HepG2 (cell line): ENCODE results near the gene IER2. TPM values are rescaled to one million over a fixed set of nuclear protein-coding genes. Genes with fewer than 3 reads are reported as not detected.

Experiments
- AKAP8 ChIP-seq: sonication (generic); formaldehyde crosslinking; IDR thresholded peaks from 2 replicates; pipeline ENCODE4 v1.5.1; 2020; ENCODE audit warnings: mild to moderate bottlenecking, missing genetic modification reagents
- BORCS8-MEF2B ChIP-seq: sonication (generic); formaldehyde crosslinking; IDR thresholded peaks from 2 replicates; pipeline ENCODE4 v1.8.0; 2022; ENCODE audit warnings: mild to moderate bottlenecking, missing genetic modification reagents
- CHCHD3 ChIP-seq: sonication (generic); formaldehyde crosslinking; IDR thresholded peaks from 2 replicates; pipeline ENCODE4 v1.8.0; 2022; ENCODE audit warnings: mild to moderate bottlenecking, missing genetic modification reagents, moderate library complexity
- CTCF ChIP-seq: sonication (generic); formaldehyde crosslinking; IDR thresholded peaks from 2 replicates; pipeline ENCODE4 v1.5.0; 2020; ENCODE audit warnings: mild to moderate bottlenecking, missing genetic modification reagents, moderate library complexity
- MEIS1 ChIP-seq: sonication (generic); formaldehyde crosslinking; IDR thresholded peaks from 2 replicates; pipeline ENCODE4 v1.9.0; 2021; ENCODE audit warnings: mild to moderate bottlenecking, missing genetic modification reagents, moderate library complexity, borderline replicate concordance
- POLR2AphosphoS5 ChIP-seq: IDR thresholded peaks from 2 replicates; pipeline ENCODE4 v1.6.1; 2012; ENCODE audit warnings: low read depth, low read length
- PRMT3 ChIP-seq: sonication (generic); formaldehyde crosslinking; IDR thresholded peaks from 2 replicates; pipeline ENCODE4 v1.8.1; 2022; ENCODE audit warnings: low read depth, mild to moderate bottlenecking, moderate library complexity, missing genetic modification reagents, borderline replicate concordance
- SAP130 ChIP-seq: IDR thresholded peaks from 2 replicates; pipeline ENCODE4 v1.6.1; 2016; ENCODE audit warnings: low read depth
- SOX5 ChIP-seq: IDR thresholded peaks from 2 replicates; pipeline ENCODE4 v1.6.1; 2016; ENCODE audit warnings: borderline replicate concordance
- SPEN ChIP-seq: sonication (generic); formaldehyde crosslinking; IDR thresholded peaks from 2 replicates; pipeline ENCODE4 v1.5.1; 2020; ENCODE audit warnings: low read depth, mild to moderate bottlenecking, missing genetic modification reagents
- ZBTB21 ChIP-seq: sonication (generic); formaldehyde crosslinking; IDR thresholded peaks from 2 replicates; pipeline ENCODE4 v1.4.0; 2020; ENCODE audit warnings: missing genetic modification reagents
- ZFX ChIP-seq: sonication (generic); formaldehyde crosslinking; IDR thresholded peaks from 2 replicates; pipeline ENCODE4 v1.4.0; 2020; ENCODE audit warnings: mild to moderate bottlenecking, low read depth, missing genetic modification reagents, moderate library complexity
- ZFY ChIP-seq: sonication (generic); formaldehyde crosslinking; IDR thresholded peaks from 2 replicates; pipeline ENCODE4 v1.4.0; 2020; ENCODE audit warnings: missing genetic modification reagents
- ZKSCAN8 ChIP-seq: IDR thresholded peaks from 2 replicates; pipeline ENCODE4 v1.6.1; 2016; ENCODE audit warnings: borderline replicate concordance, missing genetic modification reagents, missing compliant biosample characterization
- ZNF274 ChIP-seq: sonication (generic); formaldehyde crosslinking; IDR thresholded peaks from 2 replicates; pipeline ENCODE4 v1.5.1; 2020; ENCODE audit warnings: mild to moderate bottlenecking, missing genetic modification reagents
- ZNF564 ChIP-seq: sonication (generic); formaldehyde crosslinking; IDR thresholded peaks from 2 replicates; pipeline ENCODE4 v1.8.1; 2023; ENCODE audit warnings: mild to moderate bottlenecking, missing genetic modification reagents
- ZNF577 ChIP-seq: sonication (generic); formaldehyde crosslinking; IDR thresholded peaks from 2 replicates; pipeline ENCODE4 v1.4.0; 2020; ENCODE audit warnings: mild to moderate bottlenecking, low read depth, missing genetic modification reagents, borderline replicate concordance
- ZNF615 ChIP-seq: sonication (generic); formaldehyde crosslinking; IDR thresholded peaks from 2 replicates; pipeline ENCODE4 v1.5.0; 2020; ENCODE audit warnings: mild to moderate bottlenecking, missing genetic modification reagents, borderline replicate concordance
- ZNF616 ChIP-seq: sonication (generic); formaldehyde crosslinking; IDR thresholded peaks from 2 replicates; pipeline ENCODE4 v1.5.0; 2020; ENCODE audit warnings: low read depth, mild to moderate bottlenecking, missing genetic modification reagents
- ZNF766 ChIP-seq: sonication (generic); formaldehyde crosslinking; IDR thresholded peaks from 2 replicates; pipeline ENCODE4 v1.5.0; 2020; ENCODE audit warnings: missing genetic modification reagents, borderline replicate concordance
- polyA plus RNA-seq, 8 experiments: library from polyadenylated mRNA; depleted of rRNA in 3 of 8; stranded (reverse) in 7 of 8; unstranded in 1 of 8; fragments of >200 nt; fragmentation: Illumina TruSeq in 4 of 8; extraction: Trizol in 4 of 8; gene quantifications; 2 replicates each; pipeline versions ENCODE4 v1.2.1 to v1.2.3, GENCODE V29; 2011 to 2016; ENCODE audit warnings: low read depth in 4 of 8, missing spikeins in 1 of 8, mixed read lengths in 1 of 8; ENCODE audit not compliant: insufficient read depth in 1 of 8
- total RNA-seq, 5 experiments: library from RNA; depleted of rRNA; stranded (reverse); fragments of >200 nt; fragmentation: Illumina TruSeq; extraction: Trizol; gene quantifications; 2 replicates each; pipeline ENCODE4 v1.2.3, GENCODE V29; 2016; ENCODE audit warnings: low read depth in 1 of 5
- TF ChIP-seq, protein P1 (sequence below): sonication (generic); formaldehyde crosslinking; IDR thresholded peaks from 2 replicates; pipeline ENCODE4 v1.5.1; 2020; ENCODE audit warnings: missing genetic modification reagents, mild to moderate bottlenecking, borderline replicate concordance
- TF ChIP-seq, protein P2 (sequence below): sonication (generic); formaldehyde crosslinking; IDR thresholded peaks from 2 replicates; pipeline ENCODE4 v1.4.0; 2020; ENCODE audit warnings: missing genetic modification reagents, borderline replicate concordance
- TF ChIP-seq, protein P3 (sequence below): sonication (generic); formaldehyde crosslinking; IDR thresholded peaks from 2 replicates; pipeline ENCODE4 v1.4.0; 2020; ENCODE audit warnings: mild to moderate bottlenecking, missing genetic modification reagents
- TF ChIP-seq, protein P4 (sequence below): sonication (generic); formaldehyde crosslinking; IDR thresholded peaks from 2 replicates; pipeline ENCODE4 v1.9.0; 2021; ENCODE audit warnings: missing genetic modification reagents, mild to moderate bottlenecking, borderline replicate concordance

IER2 gene
- total and polyA plus RNA-seq, 2 of the 13 experiments (the other 11 are each of a cell fraction or from before 2014, with no cell fraction given), result 10.1 to 14.3 TPM

GRCh38 chr19:13117772-13118423 is 32.3 kb upstream of the IER2 start, which contains the start of gene NACC1 (continued):
- TF ChIP-seq MEIS1 (CRISPR knock-in tag), result no peak
- no peak for TF ChIP-seq ZNF615 (CRISPR knock-in tag)
- peak; percentile 48; the same call in 1 of the 2 replicates for TF ChIP-seq PRMT3 (CRISPR knock-in tag)
- TF ChIP-seq ZNF577, result no peak
- no peak for TF ChIP-seq SOX5
- TF ChIP-seq BORCS8-MEF2B (CRISPR knock-in tag), result no peak
- TF ChIP-seq AKAP8 (CRISPR knock-in tag), result no peak
- TF ChIP-seq ZBTB21, result no peak
- TF ChIP-seq ZKSCAN8 (CRISPR knock-in tag), result 0 out of 2 replicates have a peak, but pooled peaks have one; percentile 17
- TF ChIP-seq CHCHD3, result no peak
- no peak for TF ChIP-seq ZNF274 (CRISPR knock-in tag)
- TF ChIP-seq, protein P1, sequence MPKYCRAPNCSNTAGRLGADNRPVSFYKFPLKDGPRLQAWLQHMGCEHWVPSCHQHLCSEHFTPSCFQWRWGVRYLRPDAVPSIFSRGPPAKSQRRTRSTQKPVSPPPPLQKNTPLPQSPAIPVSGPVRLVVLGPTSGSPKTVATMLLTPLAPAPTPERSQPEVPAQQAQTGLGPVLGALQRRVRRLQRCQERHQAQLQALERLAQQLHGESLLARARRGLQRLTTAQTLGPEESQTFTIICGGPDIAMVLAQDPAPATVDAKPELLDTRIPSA, result no peak
- no peak for TF ChIP-seq POLR2AphosphoS5
- TF ChIP-seq, protein P2, sequence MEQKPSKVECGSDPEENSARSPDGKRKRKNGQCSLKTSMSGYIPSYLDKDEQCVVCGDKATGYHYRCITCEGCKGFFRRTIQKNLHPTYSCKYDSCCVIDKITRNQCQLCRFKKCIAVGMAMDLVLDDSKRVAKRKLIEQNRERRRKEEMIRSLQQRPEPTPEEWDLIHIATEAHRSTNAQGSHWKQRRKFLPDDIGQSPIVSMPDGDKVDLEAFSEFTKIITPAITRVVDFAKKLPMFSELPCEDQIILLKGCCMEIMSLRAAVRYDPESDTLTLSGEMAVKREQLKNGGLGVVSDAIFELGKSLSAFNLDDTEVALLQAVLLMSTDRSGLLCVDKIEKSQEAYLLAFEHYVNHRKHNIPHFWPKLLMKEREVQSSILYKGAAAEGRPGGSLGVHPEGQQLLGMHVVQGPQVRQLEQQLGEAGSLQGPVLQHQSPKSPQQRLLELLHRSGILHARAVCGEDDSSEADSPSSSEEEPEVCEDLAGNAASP (CRISPR knock-in tag), result peak; percentile 61; the same call in 1 of the 2 replicates
- TF ChIP-seq ZNF564 (CRISPR knock-in tag), result peak; percentile 36; the same call in 1 of the 2 replicates
- TF ChIP-seq, protein P3, sequence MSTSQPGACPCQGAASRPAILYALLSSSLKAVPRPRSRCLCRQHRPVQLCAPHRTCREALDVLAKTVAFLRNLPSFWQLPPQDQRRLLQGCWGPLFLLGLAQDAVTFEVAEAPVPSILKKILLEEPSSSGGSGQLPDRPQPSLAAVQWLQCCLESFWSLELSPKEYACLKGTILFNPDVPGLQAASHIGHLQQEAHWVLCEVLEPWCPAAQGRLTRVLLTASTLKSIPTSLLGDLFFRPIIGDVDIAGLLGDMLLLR, result no peak
- TF ChIP-seq ZFX (CRISPR knock-in tag), result peak; percentile 26
- TF ChIP-seq, protein P4, sequence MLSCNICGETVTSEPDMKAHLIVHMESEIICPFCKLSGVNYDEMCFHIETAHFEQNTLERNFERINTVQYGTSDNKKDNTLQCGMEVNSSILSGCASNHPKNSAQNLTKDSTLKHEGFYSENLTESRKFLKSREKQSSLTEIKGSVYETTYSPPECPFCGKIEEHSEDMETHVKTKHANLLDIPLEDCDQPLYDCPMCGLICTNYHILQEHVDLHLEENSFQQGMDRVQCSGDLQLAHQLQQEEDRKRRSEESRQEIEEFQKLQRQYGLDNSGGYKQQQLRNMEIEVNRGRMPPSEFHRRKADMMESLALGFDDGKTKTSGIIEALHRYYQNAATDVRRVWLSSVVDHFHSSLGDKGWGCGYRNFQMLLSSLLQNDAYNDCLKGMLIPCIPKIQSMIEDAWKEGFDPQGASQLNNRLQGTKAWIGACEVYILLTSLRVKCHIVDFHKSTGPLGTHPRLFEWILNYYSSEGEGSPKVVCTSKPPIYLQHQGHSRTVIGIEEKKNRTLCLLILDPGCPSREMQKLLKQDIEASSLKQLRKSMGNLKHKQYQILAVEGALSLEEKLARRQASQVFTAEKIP, result no peak
- TF ChIP-seq ZNF766, result no peak
- TF ChIP-seq CTCF (CRISPR knock-in tag), result 0 out of 2 replicates have a peak, but pooled peaks have one; percentile 8
- no peak for TF ChIP-seq ZNF616 (CRISPR knock-in tag)
- TF ChIP-seq SPEN (CRISPR knock-in tag), result 0 out of 2 replicates have a peak, but pooled peaks have one; percentile 26
- peak; percentile 80 for TF ChIP-seq ZFY (CRISPR knock-in tag)
- TF ChIP-seq SAP130 (CRISPR knock-in tag), result peak; percentile 77
